SK-N-MC (cell line): ENCODE data around the gene DPY19L1.

ENCODE experiments used
- EZH2 ChIP-seq: fragments of 200-600 bp; sonication (generic); IDR thresholded peaks from one replicate; pipeline ENCODE4 v1.6.1; 2017; ENCODE audit warnings: antibody characterized with exemption
- POLR2AphosphoS5 ChIP-seq: IDR thresholded peaks from 2 replicates; pipeline ENCODE4 v1.6.1; 2012; ENCODE audit warnings: mild to moderate bottlenecking, low read depth, low read length, borderline replicate concordance

DNA sequence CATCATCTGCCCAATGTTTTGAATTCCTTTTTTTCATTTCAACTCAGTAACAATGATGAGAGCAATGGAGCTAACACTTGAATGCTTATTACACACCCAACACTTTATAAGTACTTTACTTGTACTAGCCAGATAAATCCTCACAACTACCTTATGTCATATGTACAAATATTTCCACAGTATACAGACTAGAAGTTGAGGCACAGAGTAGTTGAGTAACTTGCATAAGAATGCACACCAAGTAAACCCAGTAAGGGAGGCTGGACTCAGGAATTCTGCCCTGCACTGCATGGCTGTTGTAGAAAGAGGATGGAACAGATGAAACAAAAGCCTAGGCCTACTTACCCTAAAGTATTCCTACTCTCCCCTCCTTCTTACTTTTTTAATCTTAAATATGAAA, 15.8 kb downstream of the DPY19L1 start:
- no peak for TF ChIP-seq POLR2AphosphoS5
- TF ChIP-seq EZH2, result no peak
